ENCODE results near the gene TSPAN3.

- TF ChIP-seq POLR2A (IDR thresholded peaks at IDR 0.05) (no peak), CTCF (IDR thresholded peaks at IDR 0.05) (no peak)
Observed at GRCh38 chr15:77081971-77082370, 11.1 kb upstream of the TSPAN3 start.
